Measurements from ENCODE around the gene PRR7.

Gene PRR7

DNA sequence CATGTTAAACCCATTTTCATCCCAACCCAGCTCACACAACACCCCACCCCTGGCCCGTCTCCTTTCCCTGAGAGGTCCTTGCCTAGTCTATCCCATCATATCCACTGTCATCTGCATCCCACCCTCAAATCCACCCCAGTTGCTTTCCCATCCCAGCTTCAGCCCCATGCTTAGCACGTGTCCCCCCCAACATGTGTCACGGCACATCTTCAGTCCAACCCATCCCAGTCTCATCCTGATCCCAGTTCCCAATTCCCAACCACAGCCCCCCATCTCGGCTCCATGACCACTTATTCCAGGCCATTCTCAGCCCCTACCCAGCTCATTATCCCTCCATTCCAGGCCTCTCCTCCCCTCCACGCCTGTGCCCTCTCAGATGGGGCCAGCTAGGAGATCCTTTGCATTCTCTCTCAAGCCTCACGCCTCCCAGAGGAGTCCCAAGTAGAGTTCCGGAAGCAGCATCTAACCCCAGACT lies 27.4 kb downstream of the PRR7 start:
- no peak overlapping the region; the same call in 1 of the 2 replicates for H3K4me3 ChIP-seq (ENCODE audit: control insufficient read depth, low read depth, low read length)

DNA sequence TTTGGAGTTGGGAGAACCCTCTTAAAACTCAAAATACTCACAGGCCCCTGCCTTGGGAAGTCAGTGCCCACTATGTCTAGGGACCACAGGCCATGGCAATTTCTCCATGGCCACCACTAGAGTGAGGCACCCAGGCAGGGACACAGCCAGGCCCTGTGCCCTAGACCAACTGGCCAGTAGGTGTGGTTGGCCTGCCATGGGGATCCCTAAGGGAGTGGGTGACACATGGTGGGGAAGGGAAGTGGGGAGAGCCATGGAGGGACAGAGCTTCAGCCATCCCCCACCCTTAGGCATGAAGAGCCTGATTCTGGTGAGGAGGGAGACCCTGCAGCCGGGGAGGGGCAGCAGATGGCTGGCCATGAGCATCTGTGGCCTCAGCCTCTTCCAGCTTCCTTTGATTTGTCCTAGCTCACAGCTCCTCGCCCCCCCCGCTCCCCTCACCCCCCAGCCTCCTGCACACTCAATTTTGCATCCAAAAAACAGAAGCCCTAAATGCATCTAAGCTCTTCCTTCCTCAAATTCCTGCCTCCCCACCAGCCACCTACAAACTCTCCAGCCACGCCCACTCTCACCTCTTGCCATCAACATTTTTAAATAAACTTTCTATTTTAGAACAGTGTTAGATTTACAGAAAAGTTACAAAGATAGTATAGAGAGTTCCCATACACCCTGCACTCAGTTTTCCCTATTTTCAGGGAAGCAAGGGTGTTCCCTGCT lies 28.4 kb downstream of the PRR7 start:
- no peak for DNase-seq (ENCODE audit: low read depth)
- TF ChIP-seq, protein P1, sequence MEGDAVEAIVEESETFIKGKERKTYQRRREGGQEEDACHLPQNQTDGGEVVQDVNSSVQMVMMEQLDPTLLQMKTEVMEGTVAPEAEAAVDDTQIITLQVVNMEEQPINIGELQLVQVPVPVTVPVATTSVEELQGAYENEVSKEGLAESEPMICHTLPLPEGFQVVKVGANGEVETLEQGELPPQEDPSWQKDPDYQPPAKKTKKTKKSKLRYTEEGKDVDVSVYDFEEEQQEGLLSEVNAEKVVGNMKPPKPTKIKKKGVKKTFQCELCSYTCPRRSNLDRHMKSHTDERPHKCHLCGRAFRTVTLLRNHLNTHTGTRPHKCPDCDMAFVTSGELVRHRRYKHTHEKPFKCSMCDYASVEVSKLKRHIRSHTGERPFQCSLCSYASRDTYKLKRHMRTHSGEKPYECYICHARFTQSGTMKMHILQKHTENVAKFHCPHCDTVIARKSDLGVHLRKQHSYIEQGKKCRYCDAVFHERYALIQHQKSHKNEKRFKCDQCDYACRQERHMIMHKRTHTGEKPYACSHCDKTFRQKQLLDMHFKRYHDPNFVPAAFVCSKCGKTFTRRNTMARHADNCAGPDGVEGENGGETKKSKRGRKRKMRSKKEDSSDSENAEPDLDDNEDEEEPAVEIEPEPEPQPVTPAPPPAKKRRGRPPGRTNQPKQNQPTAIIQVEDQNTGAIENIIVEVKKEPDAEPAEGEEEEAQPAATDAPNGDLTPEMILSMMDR (IDR thresholded peaks at IDR 0.05; ENCODE audit: control insufficient read depth, insufficient read depth, low read depth, low read length, missing control alignments): no peak
- no peak overlapping the region for H3K4me3 ChIP-seq (ENCODE audit: control insufficient read depth, low read depth, low read length)

More for the DNA sequence above, 27.4 kb downstream of the PRR7 start:
- no peak for DNase-seq (ENCODE audit: low read depth)
- TF ChIP-seq, protein P1 (IDR thresholded peaks at IDR 0.05; ENCODE audit: control insufficient read depth, insufficient read depth, low read depth, low read length, missing control alignments): no peak

DNA sequence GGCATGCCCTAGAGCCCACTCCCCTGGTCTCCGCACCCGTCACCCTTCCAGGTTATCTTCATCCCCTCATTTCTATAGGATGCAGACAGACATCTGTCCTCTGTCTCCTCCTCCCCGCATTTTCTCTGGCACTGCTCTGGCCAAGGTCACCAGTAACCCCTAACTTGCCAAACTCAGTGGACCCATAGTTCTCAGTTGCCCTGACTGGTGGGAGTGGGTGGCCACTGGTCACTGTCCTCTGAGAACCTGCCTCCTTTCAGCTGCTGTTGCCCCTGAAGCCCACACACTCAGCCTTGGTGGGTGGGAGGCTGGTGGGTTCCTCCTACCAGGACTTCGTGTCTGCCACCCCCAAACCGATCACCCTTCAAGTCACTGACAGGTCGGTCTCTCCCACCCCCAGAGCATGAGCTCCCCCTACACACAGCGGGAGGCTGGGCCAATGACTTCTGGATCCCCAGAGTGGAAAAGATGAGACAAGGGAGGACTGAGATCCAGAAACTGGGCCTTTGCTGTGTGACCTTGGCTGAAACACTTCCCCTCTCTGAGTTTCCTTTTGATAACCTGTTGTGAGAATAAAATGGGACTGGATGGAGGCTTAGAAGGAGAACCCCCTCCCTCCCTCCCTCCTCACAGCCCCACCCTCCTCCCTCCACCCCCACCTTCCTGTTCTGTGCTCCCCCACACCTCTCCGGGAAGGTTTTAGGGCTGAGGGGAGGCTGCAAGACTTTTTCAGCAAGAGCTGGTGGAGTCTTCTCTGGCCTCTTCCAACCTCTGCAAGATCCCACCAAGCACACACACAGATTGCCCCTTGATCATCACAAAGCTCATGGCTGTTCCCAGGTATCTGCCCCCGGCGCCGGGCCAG lies 29.2 kb downstream of the PRR7 start:
- H3K4me3 ChIP-seq (ENCODE audit: control insufficient read depth, low read depth, low read length): no peak overlapping the region
- no peak for DNase-seq (ENCODE audit: low read depth)
- TF ChIP-seq, protein P1 (IDR thresholded peaks at IDR 0.05; ENCODE audit: control insufficient read depth, insufficient read depth, low read depth, low read length, missing control alignments): no peak

DNA sequence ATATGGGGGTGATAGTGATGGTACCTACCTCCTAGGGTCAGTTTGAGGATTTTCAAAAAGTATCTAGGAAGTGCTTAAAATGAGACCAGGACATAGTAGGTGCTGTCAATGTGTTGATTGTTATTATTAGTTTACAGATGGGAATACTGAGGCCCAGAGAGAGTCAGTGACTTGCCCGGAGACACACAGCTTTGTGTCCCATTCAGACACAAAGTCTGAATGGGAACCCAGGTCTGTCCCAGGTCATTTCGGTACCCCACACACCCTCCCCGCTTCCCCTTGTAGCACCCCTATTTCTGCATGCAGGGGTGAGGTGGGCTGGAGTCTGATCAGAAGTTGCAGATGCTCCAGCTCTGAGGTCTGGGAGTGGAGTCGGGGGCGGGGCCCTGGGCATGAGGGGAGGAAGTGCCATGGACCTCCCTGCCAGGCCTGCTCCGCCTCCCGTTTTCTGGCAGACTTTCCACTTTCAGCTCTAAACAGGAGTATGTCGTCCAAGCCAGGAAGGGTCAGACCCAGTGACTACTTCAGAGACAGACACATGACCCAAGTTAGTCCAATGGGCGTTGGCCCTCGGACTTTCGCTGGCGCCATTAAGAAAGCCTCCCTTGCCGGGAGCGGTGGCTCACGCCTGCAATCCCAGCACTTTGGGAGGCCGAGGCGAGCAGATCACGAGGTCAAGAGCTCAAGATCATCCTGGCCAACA lies 30.1 kb downstream of the PRR7 start:
- TF ChIP-seq, protein P1 (IDR thresholded peaks at IDR 0.05; ENCODE audit: control insufficient read depth, insufficient read depth, low read depth, low read length, missing control alignments): no peak
- no peak for DNase-seq (ENCODE audit: low read depth)
- H3K4me3 ChIP-seq (ENCODE audit: control insufficient read depth, low read depth, low read length): no peak overlapping the region

DNA sequence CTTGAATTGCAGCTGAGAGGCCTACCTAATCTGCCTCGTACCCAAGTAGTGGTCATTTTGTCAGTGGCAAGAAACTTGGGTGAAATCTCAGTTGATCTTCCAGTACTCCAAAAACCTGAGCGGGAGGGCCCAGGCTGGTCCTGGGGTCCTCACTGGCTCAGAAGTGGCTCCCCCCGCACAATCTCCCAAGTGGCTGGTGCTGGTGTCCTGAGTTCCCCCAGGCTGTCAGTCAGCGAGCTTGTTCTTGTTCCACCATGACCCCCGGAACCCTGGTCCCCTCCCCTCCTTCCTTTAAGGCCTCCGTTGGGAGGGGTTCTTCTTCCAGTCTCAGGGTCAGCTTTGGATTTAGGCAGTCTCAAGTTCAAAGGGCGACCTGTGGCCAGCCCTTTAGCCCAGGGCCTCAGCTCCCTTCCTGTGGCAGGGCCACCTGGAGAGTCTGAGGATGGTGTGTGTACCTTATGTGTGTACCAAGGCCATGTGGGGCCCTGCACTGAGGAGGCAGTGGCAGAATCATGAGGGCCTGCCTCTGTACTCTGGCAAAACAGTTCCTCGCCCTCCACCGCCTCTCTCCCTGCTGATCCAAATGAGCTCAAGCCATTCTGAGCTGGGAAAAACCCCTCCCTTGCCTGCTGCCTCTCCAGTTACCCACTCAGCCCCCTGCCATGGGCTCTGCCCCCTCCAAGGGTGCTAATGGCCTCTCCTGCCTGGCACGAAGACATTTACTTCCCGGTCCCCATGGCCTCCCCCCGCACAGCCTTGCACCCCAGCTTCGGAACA lies 31.3 kb downstream of the PRR7 start:
- no peak overlapping the region for H3K4me3 ChIP-seq (ENCODE audit: control insufficient read depth, low read depth, low read length)
- TF ChIP-seq, protein P1 (IDR thresholded peaks at IDR 0.05; ENCODE audit: control insufficient read depth, insufficient read depth, low read depth, low read length, missing control alignments): no peak
- DNase-seq (ENCODE audit: low read depth): no peak
